ENCODE results near the gene KCNJ4.
"Not testable (repeated sequence)": the region's sequence is repeated elsewhere in the genome, so short reads cannot be mapped to it uniquely, and the experiment has no call there.

The KCNJ4 gene

DNA sequence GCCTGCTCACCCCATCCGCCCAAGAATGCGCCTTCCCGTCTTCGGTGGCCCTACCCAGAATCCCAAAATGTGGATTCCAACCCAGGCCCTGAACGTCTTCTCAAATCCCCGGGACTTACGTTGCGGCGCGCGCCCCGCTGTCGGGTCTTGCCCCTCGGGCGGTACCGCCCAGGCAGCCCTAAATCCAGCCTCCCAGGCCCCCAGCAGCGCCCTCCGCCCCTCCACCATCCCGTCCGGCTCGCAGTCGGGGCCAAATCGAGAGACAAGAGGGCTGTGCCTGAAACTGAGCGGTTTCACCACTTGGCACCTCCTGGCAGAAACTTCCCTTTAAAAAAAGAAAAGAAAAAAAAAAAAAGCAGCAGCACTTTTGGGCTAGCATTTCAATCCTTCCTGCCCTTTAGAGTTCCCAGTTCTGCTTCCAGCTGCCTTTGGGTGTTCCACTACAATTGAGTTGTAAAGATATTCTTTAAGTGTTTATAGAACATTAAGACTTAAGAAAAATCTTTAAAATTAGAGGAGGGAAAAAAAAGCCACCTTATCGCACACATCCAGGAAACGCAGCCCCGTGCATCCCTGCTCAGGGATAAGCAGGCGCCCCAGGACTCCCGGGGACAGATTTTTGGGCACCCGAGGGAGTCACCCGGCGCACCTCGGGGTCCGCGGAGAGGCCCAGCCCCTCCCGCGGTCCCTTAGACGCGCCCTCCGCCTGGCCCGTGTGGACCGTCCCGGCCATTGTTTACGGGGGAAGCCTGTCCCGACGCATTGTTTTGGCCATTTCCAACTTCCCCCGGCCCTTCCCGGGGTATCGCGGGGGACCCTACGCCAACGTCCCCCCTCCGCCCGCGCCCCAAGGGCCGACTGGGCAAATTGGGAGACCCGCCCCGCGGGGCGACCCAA is 57.6 kb downstream of the KCNJ4 start:
- TF ChIP-seq, protein P1, sequence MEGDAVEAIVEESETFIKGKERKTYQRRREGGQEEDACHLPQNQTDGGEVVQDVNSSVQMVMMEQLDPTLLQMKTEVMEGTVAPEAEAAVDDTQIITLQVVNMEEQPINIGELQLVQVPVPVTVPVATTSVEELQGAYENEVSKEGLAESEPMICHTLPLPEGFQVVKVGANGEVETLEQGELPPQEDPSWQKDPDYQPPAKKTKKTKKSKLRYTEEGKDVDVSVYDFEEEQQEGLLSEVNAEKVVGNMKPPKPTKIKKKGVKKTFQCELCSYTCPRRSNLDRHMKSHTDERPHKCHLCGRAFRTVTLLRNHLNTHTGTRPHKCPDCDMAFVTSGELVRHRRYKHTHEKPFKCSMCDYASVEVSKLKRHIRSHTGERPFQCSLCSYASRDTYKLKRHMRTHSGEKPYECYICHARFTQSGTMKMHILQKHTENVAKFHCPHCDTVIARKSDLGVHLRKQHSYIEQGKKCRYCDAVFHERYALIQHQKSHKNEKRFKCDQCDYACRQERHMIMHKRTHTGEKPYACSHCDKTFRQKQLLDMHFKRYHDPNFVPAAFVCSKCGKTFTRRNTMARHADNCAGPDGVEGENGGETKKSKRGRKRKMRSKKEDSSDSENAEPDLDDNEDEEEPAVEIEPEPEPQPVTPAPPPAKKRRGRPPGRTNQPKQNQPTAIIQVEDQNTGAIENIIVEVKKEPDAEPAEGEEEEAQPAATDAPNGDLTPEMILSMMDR (IDR thresholded peaks at IDR 0.05; ENCODE audit: control insufficient read depth, insufficient read depth, low read depth, low read length, missing control alignments), result no peak
- no peak for DNase-seq (ENCODE audit: low read depth)
- peak overlapping the region; percentile 70 for H3K4me3 ChIP-seq (ENCODE audit: control insufficient read depth, low read depth, low read length)

DNA sequence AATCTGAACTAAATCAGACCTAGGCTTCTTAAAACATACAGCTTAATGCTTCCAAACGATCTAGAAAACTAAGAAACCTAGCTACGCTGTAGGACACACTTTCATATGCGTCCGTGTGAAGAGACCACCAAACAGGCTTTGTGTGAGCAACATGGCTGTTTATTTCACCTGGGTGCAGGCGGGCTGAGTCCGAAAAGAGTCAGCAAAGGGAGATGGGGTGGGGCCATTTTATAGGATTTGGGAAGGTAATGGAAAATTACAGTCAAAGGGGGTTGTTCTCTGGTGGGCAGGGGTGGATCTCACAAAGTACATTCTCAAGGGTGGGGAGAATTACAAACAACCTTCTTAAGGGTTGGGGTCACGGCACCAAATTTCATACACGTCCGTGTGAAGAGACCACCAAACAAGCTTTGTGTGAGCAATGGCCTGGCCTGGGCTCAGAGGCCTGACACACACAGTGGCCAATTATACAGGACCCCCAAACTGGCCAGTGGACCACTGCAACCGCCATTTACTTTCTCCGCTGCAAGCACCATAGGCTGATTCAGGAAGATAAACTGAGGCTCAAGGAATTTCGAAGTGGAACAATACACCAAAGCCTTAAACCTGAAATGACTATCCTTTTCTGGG is 58.4 kb downstream of the KCNJ4 start:
- not testable (repeated sequence) for H3K4me3 ChIP-seq (ENCODE audit: control insufficient read depth, low read depth, low read length); DNase-seq (ENCODE audit: low read depth)

- not testable (repeated sequence) for H3K4me3 ChIP-seq (ENCODE audit: control insufficient read depth, low read depth, low read length); DNase-seq (ENCODE audit: low read depth)
Observed at GRCh38 chr22:38395944-38396343, 59.1 kb downstream of the KCNJ4 start.

GRCh38 chr22:38394929-38395624 is 59.9 kb downstream of the KCNJ4 start:
- H3K4me3 ChIP-seq (ENCODE audit: control insufficient read depth, low read depth, low read length); DNase-seq (ENCODE audit: low read depth): not testable (repeated sequence)

- not testable (repeated sequence) for H3K4me3 ChIP-seq (ENCODE audit: control insufficient read depth, low read depth, low read length); DNase-seq (ENCODE audit: low read depth)
Observed at GRCh38 chr22:38389428-38389818, 65.6 kb downstream of the KCNJ4 start.

- H3K4me3 ChIP-seq (ENCODE audit: control insufficient read depth, low read depth, low read length); DNase-seq (ENCODE audit: low read depth): not testable (repeated sequence)
Observed at GRCh38 chr22:38388506-38389427, 66.2 kb downstream of the KCNJ4 start.

DNA sequence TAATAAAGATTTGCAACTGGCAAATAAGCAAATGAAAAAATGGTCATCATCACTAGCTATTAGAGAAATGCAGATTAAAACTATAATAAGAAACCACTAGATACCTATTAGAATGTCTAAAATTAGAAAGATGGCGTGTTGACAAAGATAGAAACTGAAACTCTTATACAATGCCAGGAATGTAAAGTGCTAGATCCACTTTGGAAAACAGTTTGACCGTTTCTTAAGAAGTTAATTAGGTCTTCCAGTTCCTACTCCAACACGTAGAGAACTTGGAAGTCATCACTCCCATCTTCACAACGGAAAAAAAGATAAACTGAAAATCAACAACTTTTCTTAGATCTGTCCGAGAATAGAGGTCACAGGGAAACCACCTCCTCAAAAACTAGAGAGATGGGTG is 68.1 kb downstream of the KCNJ4 start:
- not testable (repeated sequence) for DNase-seq (ENCODE audit: low read depth); H3K4me3 ChIP-seq (ENCODE audit: control insufficient read depth, low read depth, low read length)

DNA sequence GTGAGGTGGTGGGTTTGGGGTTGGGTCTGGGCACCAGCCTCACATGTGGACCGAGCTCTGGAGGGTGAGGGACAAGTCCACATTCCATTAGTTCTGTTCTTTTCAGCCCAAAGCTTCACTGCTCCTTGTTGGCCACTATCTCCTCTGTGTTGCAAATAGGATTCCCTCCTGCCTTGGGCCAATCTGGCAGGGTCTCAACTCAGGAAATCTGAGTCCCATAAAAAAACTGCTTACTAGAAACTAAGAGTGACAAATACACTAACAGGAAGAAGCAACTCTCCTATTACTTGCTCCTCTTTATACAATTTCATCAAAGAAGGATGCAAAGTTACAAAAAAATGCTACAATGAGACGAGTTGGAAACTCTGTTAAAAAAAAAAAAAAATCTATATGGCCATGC is 71.6 kb downstream of the KCNJ4 start:
- H3K4me3 ChIP-seq (ENCODE audit: control insufficient read depth, low read depth, low read length), result no peak overlapping the region
- DNase-seq (ENCODE audit: low read depth), result peak; percentile 24
- TF ChIP-seq, protein P1 (IDR thresholded peaks at IDR 0.05; ENCODE audit: control insufficient read depth, insufficient read depth, low read depth, low read length, missing control alignments), result no peak

GRCh38 chr22:38381371-38381770 is 73.6 kb downstream of the KCNJ4 start:
- H3K4me3 ChIP-seq (ENCODE audit: control insufficient read depth, low read depth, low read length); DNase-seq (ENCODE audit: low read depth): not testable (repeated sequence)
